Measurements from ENCODE around the gene GABBR2.
"Not testable (repeated sequence)": the region's sequence is repeated elsewhere in the genome, so short reads cannot be mapped to it uniquely, and the experiment has no call there.

GRCh38 chr9:98267556-98267955 lies 441.2 kb downstream of the GABBR2 start:
- not testable (repeated sequence) for TF ChIP-seq CTCF, POLR2A (IDR thresholded peaks at IDR 0.05)

Data from uterus (tissue), 2 donors.